H9 (cell line): ENCODE data around the gene SEC11A. TPM values are rescaled to one million over a fixed set of nuclear protein-coding genes. Genes with fewer than 3 reads are reported as not detected.

ENCODE experiments used
- DNase-seq: peaks from one replicate; pipeline ENCODE4 v3.0.0-alpha.2; 2017
- H2AFZ ChIP-seq: one replicate; pipeline ENCODE4 v1.6.1; 2013; ENCODE audit warnings: mild to moderate bottlenecking, low read length, control low read depth, moderate library complexity
- H2AK5ac ChIP-seq: 2 replicates; pipeline ENCODE4 v1.6.1; 2013; ENCODE audit warnings: low read length, control low read depth, mixed read lengths; ENCODE audit not compliant: insufficient read length
- H2BK120ac ChIP-seq: one replicate; pipeline ENCODE4 v1.6.1; 2013; ENCODE audit warnings: low read depth, mild to moderate bottlenecking, low read length, control low read depth, inconsistent platforms; ENCODE audit not compliant: poor library complexity, severe bottlenecking
- H2BK12ac ChIP-seq: 2 replicates; pipeline ENCODE4 v1.6.1; 2013; ENCODE audit warnings: low read length, control low read depth, mixed read lengths, low read depth; ENCODE audit not compliant: insufficient read length
- H2BK15ac ChIP-seq: 2 replicates; pipeline ENCODE4 v1.6.1; 2013; ENCODE audit warnings: low read depth, low read length, control low read depth
- H2BK20ac ChIP-seq: one replicate; pipeline ENCODE4 v1.6.1; 2013; ENCODE audit warnings: low read depth, mild to moderate bottlenecking, low read length, control low read depth, inconsistent platforms; ENCODE audit not compliant: poor library complexity, severe bottlenecking
- H2BK5ac ChIP-seq: 2 replicates; pipeline ENCODE4 v1.6.1; 2013; ENCODE audit warnings: low read length, control low read depth, mixed read lengths; ENCODE audit not compliant: insufficient read length
- H3K14ac ChIP-seq: 2 replicates; pipeline ENCODE4 v1.6.1; 2013; ENCODE audit warnings: low read length, control low read depth; ENCODE audit not compliant: insufficient read depth
- H3K18ac ChIP-seq: 2 replicates; pipeline ENCODE4 v1.6.1; 2013; ENCODE audit warnings: low read depth, mild to moderate bottlenecking, mixed read lengths, low read length, control low read depth; ENCODE audit not compliant: insufficient read length
- H3K23ac ChIP-seq: 2 replicates; pipeline ENCODE4 v1.6.1; 2013; ENCODE audit warnings: low read length, control low read depth, mixed read lengths, low read depth; ENCODE audit not compliant: insufficient read length
- H3K23me2 ChIP-seq: 2 replicates; pipeline ENCODE4 v1.6.1; 2013; ENCODE audit warnings: low read depth, mild to moderate bottlenecking, mixed read lengths, low read length, control low read depth; ENCODE audit not compliant: insufficient read length, poor library complexity, severe bottlenecking
- H3K27ac ChIP-seq: 2 replicates; pipeline ENCODE4 v1.5.1; 2013; ENCODE audit warnings: low read length, control low read depth, mixed read lengths, low read depth; ENCODE audit not compliant: insufficient read length
- H3K27me3 ChIP-seq: 2 replicates; pipeline ENCODE4 v1.6.1; 2013; ENCODE audit warnings: low read length, control low read depth, inconsistent platforms; ENCODE audit not compliant: insufficient read depth
- H3K4ac ChIP-seq: 2 replicates; pipeline ENCODE4 v1.6.1; 2013; ENCODE audit warnings: low read depth, mild to moderate bottlenecking, control low read depth, inconsistent platforms, low read length, moderate library complexity
- H3K4me1 ChIP-seq: 2 replicates; pipeline ENCODE4 v1.6.1; 2013; ENCODE audit warnings: low read length, control low read depth, inconsistent platforms; ENCODE audit not compliant: insufficient read depth
- H3K4me2 ChIP-seq: 2 replicates; pipeline ENCODE4 v1.6.1; 2013; ENCODE audit warnings: low read length, control low read depth, mixed read lengths; ENCODE audit not compliant: insufficient read length, insufficient read depth
- H3K56ac ChIP-seq: 2 replicates; pipeline ENCODE4 v1.6.1; 2013; ENCODE audit warnings: low read depth, mild to moderate bottlenecking, mixed read lengths, low read length, control low read depth; ENCODE audit not compliant: insufficient read length
- H3K79me1 ChIP-seq: 2 replicates; pipeline ENCODE4 v1.6.1; 2013; ENCODE audit warnings: low read depth, mild to moderate bottlenecking, moderate library complexity, low read length, control low read depth, inconsistent platforms; ENCODE audit not compliant: insufficient read depth, poor library complexity, severe bottlenecking
- H3K79me2 ChIP-seq: 2 replicates; pipeline ENCODE4 v1.6.1; 2013; ENCODE audit warnings: low read length, control low read depth, inconsistent platforms; ENCODE audit not compliant: insufficient read depth
- H3K9ac ChIP-seq: 2 replicates; pipeline ENCODE4 v1.6.1; 2013; ENCODE audit warnings: low read length, control low read depth, mixed read lengths; ENCODE audit not compliant: insufficient read length; ENCODE audit errors: extremely low read depth
- H3K9me3 ChIP-seq: one replicate; pipeline ENCODE4 v1.6.1; 2013; ENCODE audit warnings: low read depth, low read length, inconsistent platforms; ENCODE audit not compliant: control insufficient read depth
- H3T11ph ChIP-seq: one replicate; pipeline ENCODE4 v1.6.1; 2013; ENCODE audit warnings: mild to moderate bottlenecking, low read length, control low read depth, inconsistent platforms
- H4K20me1 ChIP-seq: one replicate; pipeline ENCODE4 v1.6.1; 2013; ENCODE audit not compliant: control insufficient read depth, insufficient read length, insufficient read depth
- H4K5ac ChIP-seq: 2 replicates; pipeline ENCODE4 v1.6.1; 2013; ENCODE audit warnings: low read depth, mild to moderate bottlenecking, mixed read lengths, low read length, control low read depth; ENCODE audit not compliant: insufficient read length
- H4K8ac ChIP-seq: replicated peaks from 2 replicates; pipeline ENCODE4 v1.6.1; 2013; ENCODE audit warnings: low read length, control low read depth, mixed read lengths, low read depth; ENCODE audit not compliant: insufficient read length
- H4K91ac ChIP-seq: 2 replicates; pipeline ENCODE4 v1.6.1; 2013; ENCODE audit warnings: low read depth, mild to moderate bottlenecking, moderate library complexity, mixed read lengths, low read length, control low read depth; ENCODE audit not compliant: insufficient read length
- H3K27ac Mint-ChIP-seq, 3 experiments: 2 replicates in 2 of 3; 3 replicates in 1 of 3; pipeline ENCODE4 v1.8.0; 2020 to 2021; ENCODE audit warnings: mixed read lengths in 3 of 3, mild to moderate bottlenecking in 1 of 3, moderate library complexity in 1 of 3
- H3K27me3 Mint-ChIP-seq: 2 replicates; pipeline ENCODE4 v1.8.0; 2021; ENCODE audit warnings: low read depth, mild to moderate bottlenecking, moderate library complexity, mixed read lengths
- H3K36me3 Mint-ChIP-seq, 3 experiments: 2 replicates in 2 of 3; 3 replicates in 1 of 3; pipeline ENCODE4 v1.8.0; 2020 to 2021; ENCODE audit warnings: low read depth in 3 of 3, mixed read lengths in 3 of 3; ENCODE audit not compliant: insufficient read depth in 1 of 3
- H3K4me1 Mint-ChIP-seq, 2 experiments: 2 replicates each; pipeline ENCODE4 v1.8.0; 2020; ENCODE audit warnings: mixed read lengths in 2 of 2
- H3K4me3 Mint-ChIP-seq, 2 experiments: 2 replicates in 1 of 2; 3 replicates in 1 of 2; pipeline ENCODE4 v1.8.0; 2020 to 2021; ENCODE audit warnings: mild to moderate bottlenecking in 2 of 2, mixed read lengths in 2 of 2, moderate library complexity in 1 of 2
- H3K9me3 Mint-ChIP-seq, 2 experiments: 2 replicates in 1 of 2; 3 replicates in 1 of 2; pipeline ENCODE4 v1.8.0; 2020; ENCODE audit warnings: mild to moderate bottlenecking in 2 of 2, mixed read lengths in 2 of 2, moderate library complexity in 1 of 2
- CTCF ChIP-seq: fragments of 200-600 bp; sonication (generic); conservative IDR thresholded peaks from 3 replicates; pipeline ENCODE4 v1.8.0; 2021; ENCODE audit warnings: antibody characterized with exemption, mild to moderate bottlenecking
- WGBS: extraction: QIAGEN DNeasy Blood & Tissue Kit; methylation state at CpG from one replicate; pipeline ENCODE4 v1.1.7; 2013; ENCODE audit warnings: missing lambda C conversion rate, low lambda C conversion rate, mixed read lengths; ENCODE audit not compliant: insufficient read length; ENCODE audit errors: extremely low coverage; 5-methylcytosine and 5-hydroxymethylcytosine counted together
- total RNA-seq: library from RNA; stranded (reverse); gene quantifications from 2 replicates; pipeline ENCODE4 v1.2.1, GENCODE V29; 2021

The SEC11A gene
- total RNA-seq, 1 experiment from 2014 or later: 250 TPM

- Histone ChIP-seq H4K5ac (no peak overlapping the region), H3K79me1 (no peaks in the 10 kb centered on the region), H2BK5ac (no peak overlapping the region), H2BK12ac (no peak overlapping the region), H3K79me2 (no peaks in the 10 kb centered on the region), H4K20me1 (no peaks in the 10 kb centered on the region), H3K18ac (no peak overlapping the region), H3K9me3 (no peaks in the 10 kb centered on the region), H3K27me3 (no peaks in the 10 kb centered on the region), H3K4me2 (peak overlapping the region; percentile 9), H3T11ph (no peak overlapping the region), H3K4me1 (no peaks in the 10 kb centered on the region; the same call in 1 of the 2 replicates), H3K9ac (no peak overlapping the region), H2BK120ac (no peak overlapping the region), H2AK5ac (no peak overlapping the region), H3K4ac (no peak overlapping the region), H3K23ac (no peak overlapping the region), H2BK15ac (no peak overlapping the region), H3K27ac (no peak overlapping the region), H4K91ac (no peak overlapping the region), H3K56ac (no peak overlapping the region), H3K14ac (no peak overlapping the region), H4K8ac (no peak overlapping the region), H2AFZ (no peak overlapping the region), H3K23me2 (peaks cover 4% of the 10 kb centered on the region), H2BK20ac (no peak overlapping the region)
- H3K36me3 Mint-ChIP-seq: peaks cover 0 to 2% (median 0%) of the 10 kb centered on the region in 3 experiments; a peak in 2 of 7 replicates
- no CpG with 5 or more reads among the region's 2 CpGs for WGBS
- TF ChIP-seq CTCF: no peak
- no peaks in the 10 kb centered on the region for H3K27me3 Mint-ChIP-seq
- H3K4me1 Mint-ChIP-seq: peaks cover 12 to 16% of the 10 kb centered on the region in 2 experiments
- H3K4me3 Mint-ChIP-seq: no peak overlapping the region
- H3K27ac Mint-ChIP-seq: peak overlapping the region in 1 of 3 experiments; percentile 20; a peak in 1 of 7 replicates
- no peak for DNase-seq
- H3K9me3 Mint-ChIP-seq: no peaks in the 10 kb centered on the region
Observed at GRCh38 chr15:84721371-84721770, 5.4 kb upstream of the SEC11A start.
